ENCODE results near the gene DYRK3.
"Not testable (repeated sequence)": the region's sequence is repeated elsewhere in the genome, so short reads cannot be mapped to it uniquely, and the experiment has no call there.

The DYRK3 gene

GRCh38 chr1:206634365-206635079, 814 bp upstream of the DYRK3 start:
- Histone ChIP-seq H3K9me3 (replicated peaks; ENCODE audit: low read length) (no peaks in the 10 kb centered on the region), H3K4me2 (ENCODE audit: low read length) (peak overlapping the region; percentile 95), H3K9ac (ENCODE audit: low read depth, low read length) (peak overlapping the region; percentile 88), H3K36me3 (ENCODE audit: insufficient read depth, low read length) (peaks cover 3% of the 10 kb centered on the region), H3K4me3 (ENCODE audit: low read length) (peak overlapping the region; percentile 98), H3K27me3 (ENCODE audit: control insufficient read depth, insufficient read depth, low read length) (no peaks in the 10 kb centered on the region), H3K4me1 (ENCODE audit: control insufficient read depth, insufficient read depth, low read length) (peaks cover 40% of the 10 kb centered on the region)

- H3K4me3 ChIP-seq (ENCODE audit: low read length), result peak overlapping the region; percentile 98
- peak overlapping the region; percentile 88 for H3K9ac ChIP-seq (ENCODE audit: low read depth, low read length)
- peaks cover 5% of the 10 kb centered on the region for H3K36me3 ChIP-seq (ENCODE audit: insufficient read depth, low read length)
- H3K9me3 ChIP-seq (replicated peaks; ENCODE audit: low read length), result no peaks in the 10 kb centered on the region
- H3K4me2 ChIP-seq (ENCODE audit: low read length), result peak overlapping the region; percentile 95
- no peaks in the 10 kb centered on the region for H3K27me3 ChIP-seq (ENCODE audit: control insufficient read depth, insufficient read depth, low read length)
- peaks cover 41% of the 10 kb centered on the region for H3K4me1 ChIP-seq (ENCODE audit: control insufficient read depth, insufficient read depth, low read length)
Measured at GRCh38 chr1:206635978-206636345, 626 bp downstream of the DYRK3 start.

GRCh38 chr1:206636671-206637070, 1.3 kb downstream of the DYRK3 start:
- no peaks in the 10 kb centered on the region for H3K9me3 ChIP-seq (replicated peaks; ENCODE audit: low read length)
- H3K27me3 ChIP-seq (ENCODE audit: control insufficient read depth, insufficient read depth, low read length), result no peaks in the 10 kb centered on the region
- H3K4me3 ChIP-seq (ENCODE audit: low read length), result peak overlapping the region; percentile 98
- peak overlapping the region; percentile 95 for H3K4me2 ChIP-seq (ENCODE audit: low read length)
- H3K36me3 ChIP-seq (ENCODE audit: insufficient read depth, low read length), result peaks cover 5% of the 10 kb centered on the region
- peak overlapping the region; percentile 88 for H3K9ac ChIP-seq (ENCODE audit: low read depth, low read length)
- peaks cover 41% of the 10 kb centered on the region for H3K4me1 ChIP-seq (ENCODE audit: control insufficient read depth, insufficient read depth, low read length)

GRCh38 chr1:206637605-206638004, 2.3 kb downstream of the DYRK3 start:
- peaks cover 5% of the 10 kb centered on the region for H3K36me3 ChIP-seq (ENCODE audit: insufficient read depth, low read length)
- peaks cover 41% of the 10 kb centered on the region for H3K4me1 ChIP-seq (ENCODE audit: control insufficient read depth, insufficient read depth, low read length)
- H3K27me3 ChIP-seq (ENCODE audit: control insufficient read depth, insufficient read depth, low read length), result no peaks in the 10 kb centered on the region
- H3K9ac ChIP-seq (ENCODE audit: low read depth, low read length), result peak overlapping the region; percentile 88
- peak overlapping the region; percentile 95 for H3K4me2 ChIP-seq (ENCODE audit: low read length)
- H3K9me3 ChIP-seq (replicated peaks; ENCODE audit: low read length), result no peaks in the 10 kb centered on the region
- H3K4me3 ChIP-seq (ENCODE audit: low read length), result peak overlapping the region; percentile 98

GRCh38 chr1:206642074-206642473, 6.7 kb downstream of the DYRK3 start:
- not testable (repeated sequence) for H3K27me3 ChIP-seq (ENCODE audit: control insufficient read depth, insufficient read depth, low read length); H3K4me2 ChIP-seq (ENCODE audit: low read length); H3K9me3 ChIP-seq (replicated peaks; ENCODE audit: low read length); H3K36me3 ChIP-seq (ENCODE audit: insufficient read depth, low read length); H3K4me3 ChIP-seq (ENCODE audit: low read length); H3K9ac ChIP-seq (ENCODE audit: low read depth, low read length)
- peaks cover 13% of the 10 kb centered on the region for H3K4me1 ChIP-seq (ENCODE audit: control insufficient read depth, insufficient read depth, low read length)

- peaks cover 7% of the 10 kb centered on the region for H3K4me1 ChIP-seq (ENCODE audit: control insufficient read depth, insufficient read depth, low read length)
- H3K9ac ChIP-seq (ENCODE audit: low read depth, low read length), result no peak overlapping the region
- no peak overlapping the region for H3K4me3 ChIP-seq (ENCODE audit: low read length)
- H3K9me3 ChIP-seq (replicated peaks; ENCODE audit: low read length), result no peaks in the 10 kb centered on the region
- H3K36me3 ChIP-seq (ENCODE audit: insufficient read depth, low read length), result peaks cover 20% of the 10 kb centered on the region
- H3K27me3 ChIP-seq (ENCODE audit: control insufficient read depth, insufficient read depth, low read length), result no peaks in the 10 kb centered on the region
- no peak overlapping the region for H3K4me2 ChIP-seq (ENCODE audit: low read length)
Measured at GRCh38 chr1:206643118-206643698, 7.9 kb downstream of the DYRK3 start.

- no peaks in the 10 kb centered on the region for H3K9me3 ChIP-seq (replicated peaks; ENCODE audit: low read length)
- no peak overlapping the region for H3K9ac ChIP-seq (ENCODE audit: low read depth, low read length)
- H3K4me3 ChIP-seq (ENCODE audit: low read length), result no peak overlapping the region
- no peak overlapping the region for H3K4me2 ChIP-seq (ENCODE audit: low read length)
- H3K4me1 ChIP-seq (ENCODE audit: control insufficient read depth, insufficient read depth, low read length), result no peaks in the 10 kb centered on the region
- H3K36me3 ChIP-seq (ENCODE audit: insufficient read depth, low read length), result peaks cover 22% of the 10 kb centered on the region
- no peaks in the 10 kb centered on the region for H3K27me3 ChIP-seq (ENCODE audit: control insufficient read depth, insufficient read depth, low read length)
Measured at GRCh38 chr1:206646504-206646903, 11.2 kb downstream of the DYRK3 start.

- no peak overlapping the region for H3K4me3 ChIP-seq (ENCODE audit: low read length)
- peaks cover under 1% of the 10 kb centered on the region for H3K4me1 ChIP-seq (ENCODE audit: control insufficient read depth, insufficient read depth, low read length)
- H3K36me3 ChIP-seq (ENCODE audit: insufficient read depth, low read length), result peaks cover 25% of the 10 kb centered on the region
- H3K9me3 ChIP-seq (replicated peaks; ENCODE audit: low read length), result no peaks in the 10 kb centered on the region
- no peaks in the 10 kb centered on the region for H3K27me3 ChIP-seq (ENCODE audit: control insufficient read depth, insufficient read depth, low read length)
- H3K9ac ChIP-seq (ENCODE audit: low read depth, low read length), result no peak overlapping the region
- no peak overlapping the region for H3K4me2 ChIP-seq (ENCODE audit: low read length)
Measured at GRCh38 chr1:206647224-206647623, 11.9 kb downstream of the DYRK3 start.

- Histone ChIP-seq H3K4me2 (ENCODE audit: low read length) (no peak overlapping the region), H3K9me3 (replicated peaks; ENCODE audit: low read length) (no peaks in the 10 kb centered on the region), H3K4me3 (ENCODE audit: low read length) (no peak overlapping the region), H3K9ac (ENCODE audit: low read depth, low read length) (no peak overlapping the region), H3K36me3 (ENCODE audit: insufficient read depth, low read length) (peaks cover 21% of the 10 kb centered on the region), H3K27me3 (ENCODE audit: control insufficient read depth, insufficient read depth, low read length) (no peaks in the 10 kb centered on the region), H3K4me1 (ENCODE audit: control insufficient read depth, insufficient read depth, low read length) (peaks cover 6% of the 10 kb centered on the region)
Measured at GRCh38 chr1:206649261-206649921, 14.1 kb downstream of the DYRK3 start.

- Histone ChIP-seq H3K4me1 (ENCODE audit: control insufficient read depth, insufficient read depth, low read length) (peaks cover 6% of the 10 kb centered on the region), H3K9me3 (replicated peaks; ENCODE audit: low read length) (no peaks in the 10 kb centered on the region), H3K36me3 (ENCODE audit: insufficient read depth, low read length) (peaks cover 21% of the 10 kb centered on the region), H3K9ac (ENCODE audit: low read depth, low read length) (no peak overlapping the region), H3K4me3 (ENCODE audit: low read length) (no peak overlapping the region), H3K27me3 (ENCODE audit: control insufficient read depth, insufficient read depth, low read length) (no peaks in the 10 kb centered on the region), H3K4me2 (ENCODE audit: low read length) (no peak overlapping the region)
Measured at GRCh38 chr1:206651014-206651413, 15.7 kb downstream of the DYRK3 start.

- Histone ChIP-seq H3K27me3 (ENCODE audit: control insufficient read depth, insufficient read depth, low read length) (no peaks in the 10 kb centered on the region), H3K4me1 (ENCODE audit: control insufficient read depth, insufficient read depth, low read length) (peaks cover 6% of the 10 kb centered on the region), H3K36me3 (ENCODE audit: insufficient read depth, low read length) (peaks cover 20% of the 10 kb centered on the region), H3K4me2 (ENCODE audit: low read length) (no peak overlapping the region), H3K4me3 (ENCODE audit: low read length) (no peak overlapping the region), H3K9ac (ENCODE audit: low read depth, low read length) (no peak overlapping the region), H3K9me3 (replicated peaks; ENCODE audit: low read length) (no peaks in the 10 kb centered on the region)
Measured at GRCh38 chr1:206651958-206652890, 16.9 kb downstream of the DYRK3 start.

Data from skeletal muscle satellite cell (primary cell).